Measurements from ENCODE around the gene GALNT9.

GRCh38 chr12:132206046-132206434, 123.3 kb downstream of the GALNT9 start:
- TF ChIP-seq CTCF (IDR thresholded peaks at IDR 0.05 in 8 of 11, conservative IDR thresholded peaks at IDR 0.05 in 3 of 11) (no peak), POLR2AphosphoS5 (IDR thresholded peaks at IDR 0.05) (no peak)
